Ureter (tissue), 1 donor: ENCODE measurements around the gene LRRC75B. TPM values are rescaled to one million over a fixed set of nuclear protein-coding genes. Genes with fewer than 3 reads are reported as not detected.
"Not testable (repeated sequence)": the region's sequence is repeated elsewhere in the genome, so short reads cannot be mapped to it uniquely, and the experiment has no call there.

ENCODE experiments used
- DNase-seq: peaks from one replicate; pipeline ENCODE4 v3.0.0-alpha.2; 2020; ENCODE audit warnings: low spot score
- total RNA-seq: library from RNA; stranded (reverse); gene quantifications from one replicate; pipeline ENCODE4 v1.2.4, GENCODE V29; 2023
- donor health status: DM: yes; HTN: yes; CAD: no.

The LRRC75B gene
- total RNA-seq, 1 donor from 2014 or later: 7.8 TPM

GRCh38 chr22:24602105-24602749 is 9.4 kb upstream of the LRRC75B start:
- not testable (repeated sequence) for DNase-seq

GRCh38 chr22:24601217-24602104 is 8.6 kb upstream of the LRRC75B start:
- DNase-seq: no peak

- DNase-seq: not testable (repeated sequence)
Measured at GRCh38 chr22:24599958-24600715, 7.3 kb upstream of the LRRC75B start.

- DNase-seq: no peak
Measured at GRCh38 chr22:24599514-24599913, 6.6 kb upstream of the LRRC75B start.

- not testable (repeated sequence) for DNase-seq
Measured at GRCh38 chr22:24597076-24597475, 4.2 kb upstream of the LRRC75B start.

GRCh38 chr22:24595863-24596262 is 3.0 kb upstream of the LRRC75B start:
- DNase-seq: no peak

DNA sequence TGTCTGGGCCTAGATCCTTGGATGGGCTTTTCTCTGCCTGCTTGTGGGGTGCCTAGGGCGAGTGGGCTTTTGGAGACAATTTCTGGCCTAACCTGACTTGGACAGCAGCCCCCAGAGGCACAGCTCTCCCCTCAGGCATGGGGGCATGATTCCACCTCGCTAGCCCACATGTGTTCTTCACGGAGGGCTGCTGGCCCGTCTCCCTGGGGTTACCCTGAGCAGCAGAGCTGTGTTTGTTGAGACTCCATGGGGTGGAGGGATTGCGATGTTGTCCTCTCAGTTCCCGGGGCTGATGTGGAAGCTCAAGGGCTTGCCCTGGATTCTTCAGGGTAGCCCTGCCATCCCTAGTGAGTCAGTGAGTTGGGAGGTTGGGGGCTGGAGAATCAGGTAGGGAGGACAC is 2.4 kb upstream of the LRRC75B start:
- no peak for DNase-seq

- DNase-seq: no peak
Measured at GRCh38 chr22:24594569-24595120, 1.8 kb upstream of the LRRC75B start.

DNA sequence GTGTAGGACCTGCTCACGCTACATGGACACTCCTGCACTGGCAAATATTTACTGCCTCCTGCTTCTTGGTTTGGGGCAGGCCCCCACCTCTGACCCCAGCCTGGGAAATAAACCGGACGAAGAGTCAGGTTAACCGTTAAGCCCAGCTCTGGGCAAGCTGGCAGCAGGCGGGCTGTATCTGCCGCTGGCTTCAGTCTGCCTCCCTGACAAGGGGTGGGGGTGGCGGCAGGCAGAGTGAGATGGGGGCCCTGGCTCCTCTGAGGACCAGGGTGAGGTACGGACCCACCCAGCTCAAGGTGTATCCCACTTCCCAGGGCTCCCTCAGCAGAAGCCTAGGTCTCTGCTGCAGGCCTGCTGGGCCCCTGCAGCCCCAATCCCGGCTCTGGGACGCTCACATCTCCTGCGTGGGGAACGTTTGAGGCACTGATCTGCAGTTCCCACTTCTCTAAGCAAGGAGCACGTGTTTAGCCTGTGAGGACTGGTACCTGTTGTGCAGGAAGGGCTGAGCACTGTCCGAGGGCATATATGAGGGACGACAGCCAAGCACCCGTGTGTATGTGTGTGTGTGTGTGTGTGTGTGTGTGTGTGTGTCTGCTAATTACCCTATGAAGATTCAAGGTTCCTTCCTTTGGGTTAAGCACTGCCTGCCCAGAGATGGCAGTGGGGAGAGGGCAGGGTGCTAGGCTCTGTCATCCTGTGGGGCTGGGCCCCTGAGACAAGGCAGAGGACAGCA is 1.1 kb upstream of the LRRC75B start:
- DNase-seq: no peak

DNA sequence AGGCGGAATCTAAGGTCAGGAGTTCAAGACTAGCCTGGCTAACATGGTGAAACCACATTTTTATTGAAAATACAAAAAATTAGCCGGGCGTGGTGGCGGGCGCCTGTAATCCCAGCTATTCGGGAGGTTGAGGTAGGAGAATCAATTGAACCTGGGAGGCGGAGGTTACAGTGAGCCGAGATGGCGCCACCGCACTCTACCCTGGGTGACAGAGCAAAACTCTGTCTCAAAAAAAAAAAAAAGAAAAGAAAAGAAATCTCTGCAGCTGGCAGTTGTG is 624 bp upstream of the LRRC75B start:
- not testable (repeated sequence) for DNase-seq

GRCh38 chr22:24592058-24592850 is 619 bp downstream of the LRRC75B start:
- DNase-seq: no peak

DNA sequence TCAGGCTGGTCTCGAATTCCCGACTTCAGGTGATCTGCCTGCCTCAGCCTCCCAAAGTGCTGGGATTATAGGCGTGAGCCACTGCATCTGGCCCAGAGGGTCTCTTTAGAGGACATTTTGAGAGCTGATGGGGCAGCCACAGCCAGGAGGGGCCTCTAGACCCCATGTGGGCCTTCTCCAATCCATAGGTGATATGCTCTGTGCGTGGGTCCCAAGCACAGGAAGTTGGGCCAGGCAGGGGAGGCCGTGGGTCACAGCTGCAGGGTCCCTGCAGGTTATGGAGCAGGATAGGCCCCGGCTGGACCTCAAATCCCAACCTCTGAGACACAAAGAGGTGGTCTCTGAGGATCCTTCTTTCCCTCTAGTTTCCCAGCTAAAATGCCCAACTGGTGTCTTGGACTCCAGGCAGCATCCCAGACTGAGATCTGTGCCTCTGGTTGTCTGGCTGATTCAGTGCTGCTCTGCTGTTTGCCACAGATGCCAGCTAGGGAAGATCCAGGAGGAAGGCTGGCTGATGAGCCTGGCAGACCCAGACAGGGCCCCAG is 1.5 kb downstream of the LRRC75B start:
- DNase-seq: no peak

DNA sequence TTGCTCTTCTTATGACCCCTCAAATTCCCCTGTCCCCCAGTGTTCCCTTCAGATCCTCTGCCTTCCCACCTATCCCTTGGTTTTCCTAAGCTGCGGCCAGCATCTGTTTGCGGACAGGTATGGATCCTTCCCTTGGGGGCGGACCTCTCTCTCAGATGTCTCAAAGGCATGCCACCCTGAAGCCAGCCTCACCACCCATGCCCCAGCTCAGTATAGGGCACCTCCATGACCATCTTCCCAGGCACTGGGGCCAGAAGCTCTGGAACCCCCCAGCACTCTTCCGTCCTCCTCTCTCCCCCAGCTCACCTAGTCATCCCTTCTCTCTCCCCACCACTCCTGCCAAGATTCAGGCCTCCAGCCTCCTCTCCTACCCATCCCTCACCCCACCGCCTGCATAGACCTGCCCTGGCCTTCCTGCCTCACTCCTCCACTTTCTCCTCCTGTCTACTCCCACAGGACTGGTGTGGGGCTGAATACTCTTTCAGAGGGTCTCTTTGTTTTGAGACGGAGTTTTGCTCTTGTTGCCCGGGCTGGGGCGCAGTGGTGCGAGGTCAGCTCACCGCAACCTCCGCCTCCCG is 2.2 kb downstream of the LRRC75B start:
- no peak for DNase-seq

DNA sequence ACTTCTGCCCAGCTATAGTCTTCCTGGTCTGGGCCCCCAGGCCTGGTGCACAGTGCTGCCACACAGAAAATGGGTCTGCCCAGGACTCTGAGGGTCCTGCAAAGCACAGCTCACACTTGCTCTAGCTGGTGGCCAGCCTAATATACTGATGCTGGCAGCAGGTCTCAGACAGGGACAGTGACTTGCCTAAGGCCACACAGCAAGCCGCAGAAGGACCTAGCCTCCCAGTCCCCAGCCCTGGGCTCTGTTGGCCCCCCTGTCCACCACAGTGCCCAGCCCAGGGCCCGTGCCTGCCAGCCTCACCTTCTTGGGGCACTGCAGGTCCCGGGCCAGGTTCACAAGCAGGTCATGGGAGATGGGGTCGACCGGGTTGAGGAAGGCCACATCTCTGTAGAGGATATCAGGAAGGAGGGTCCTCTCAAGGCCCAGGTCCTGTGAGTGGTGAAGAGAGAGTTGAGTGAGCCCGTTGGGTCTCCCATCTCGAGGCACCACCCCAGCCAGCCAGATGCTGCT is 3.3 kb downstream of the LRRC75B start:
- DNase-seq: no peak

GRCh38 chr22:24588757-24589481 is 4.0 kb downstream of the LRRC75B start:
- DNase-seq: no peak

- no peak for DNase-seq
Measured at GRCh38 chr22:24588381-24588756, 4.5 kb downstream of the LRRC75B start.

DNA sequence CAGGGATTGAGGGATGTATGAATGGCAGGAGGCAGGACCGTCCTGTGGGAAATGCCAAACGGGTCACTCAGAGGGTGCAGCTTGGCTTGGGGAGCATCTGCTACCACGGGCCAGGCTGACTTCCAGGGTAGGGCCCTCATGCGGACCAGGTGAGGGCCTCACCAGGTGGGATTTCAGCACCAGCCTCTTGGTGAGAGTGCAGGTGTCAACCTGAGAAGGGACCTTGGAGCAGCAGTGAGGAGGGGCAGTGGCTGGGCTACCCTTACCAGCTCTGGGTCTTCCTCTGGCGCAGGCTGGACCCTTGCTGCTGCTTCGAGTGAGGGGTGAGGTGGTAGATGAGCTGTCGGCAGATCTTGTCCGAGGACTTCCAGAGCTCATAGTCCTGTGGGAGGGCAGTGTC is 4.9 kb downstream of the LRRC75B start:
- no peak for DNase-seq

- DNase-seq: no peak
Measured at GRCh38 chr22:24587251-24587650, 5.6 kb downstream of the LRRC75B start.

- no peak for DNase-seq
Measured at GRCh38 chr22:24585927-24586546, 6.8 kb downstream of the LRRC75B start.
